Colon (tissue), 2 donors: ENCODE data around the gene AOPEP.

Experiments used
- FAIRE-seq: peaks from 2 replicates; lab custom pipeline; 2012; peaks lifted over from hg19 to GRCh38; lab: Jason Lieb, UNC
- donor health status: control.
- donor health status: control.

The AOPEP gene

DNA sequence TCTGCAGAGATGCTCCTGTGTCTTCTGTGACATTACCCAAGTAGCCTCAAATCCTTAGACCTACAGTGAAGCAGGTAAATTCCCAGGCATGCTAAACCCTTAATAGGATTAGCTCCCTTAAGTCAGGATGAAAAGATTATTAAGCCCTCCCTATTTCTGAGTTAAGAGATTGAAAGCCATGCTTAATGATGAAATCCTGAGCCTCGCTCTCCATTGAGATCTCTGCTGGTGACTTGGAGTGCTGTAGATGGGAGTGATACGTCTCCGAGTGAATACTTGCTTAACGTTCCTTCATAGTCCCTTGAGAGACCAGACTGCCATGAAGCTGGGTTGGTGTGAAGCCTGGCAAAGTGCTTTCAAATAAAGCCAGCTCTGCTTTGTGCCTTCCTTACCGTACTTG lies 34.2 kb downstream of the AOPEP start:
- no peak for FAIRE-seq

DNA sequence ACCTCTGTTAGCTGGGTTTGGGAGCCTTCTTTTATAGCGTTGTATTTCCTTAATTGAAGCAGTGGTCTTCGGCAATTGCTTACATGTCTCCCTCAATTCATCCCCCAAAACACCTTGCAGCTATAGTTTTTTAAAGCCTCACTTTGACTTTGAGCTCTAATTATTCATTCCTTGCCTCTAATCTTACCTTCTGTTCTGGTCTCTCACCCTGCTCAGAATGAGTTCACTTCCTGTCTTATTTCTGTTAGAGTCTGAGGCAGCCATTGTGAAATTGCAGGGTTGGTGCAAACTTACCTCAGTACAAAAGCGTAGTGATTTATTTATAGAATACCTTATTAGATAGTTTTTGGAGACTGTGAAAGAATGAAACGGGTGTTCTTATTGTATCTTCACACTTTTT lies 35.0 kb downstream of the AOPEP start:
- FAIRE-seq: no peak

DNA sequence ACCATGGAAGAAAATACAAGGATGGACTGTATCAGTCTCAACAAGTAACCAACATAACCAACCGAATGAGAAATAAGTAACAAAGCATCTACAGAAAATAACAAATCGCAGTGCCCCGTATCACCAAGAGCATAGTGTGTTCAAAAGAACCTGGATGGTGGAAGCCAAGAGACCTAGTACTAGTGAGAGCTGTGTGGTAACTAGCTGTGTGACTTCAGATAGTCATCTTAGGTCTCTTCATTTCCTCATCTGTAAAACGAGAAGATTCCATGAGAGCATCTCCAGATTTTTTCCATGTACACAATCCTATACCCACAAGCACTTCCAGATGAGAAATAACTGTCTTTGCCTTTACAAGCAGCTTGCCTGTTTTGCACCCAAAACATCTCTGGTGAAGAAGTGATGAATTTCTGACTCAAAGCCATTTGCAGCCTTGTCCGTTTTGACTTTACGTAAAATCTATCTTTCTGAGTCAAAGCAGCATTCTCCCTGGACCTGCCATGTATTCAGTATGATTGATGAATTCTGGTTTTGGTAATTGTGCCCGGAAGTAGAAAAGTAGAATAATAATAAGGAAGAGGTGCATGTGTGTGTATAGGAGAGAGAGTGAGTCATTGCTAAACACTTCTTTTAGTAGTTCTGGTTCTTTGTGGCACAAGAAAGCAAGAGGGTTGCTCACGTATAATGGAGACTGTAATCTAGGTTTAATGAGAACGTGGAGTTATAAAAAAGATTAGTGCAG lies 41.0 kb downstream of the AOPEP start:
- FAIRE-seq: no peak

DNA sequence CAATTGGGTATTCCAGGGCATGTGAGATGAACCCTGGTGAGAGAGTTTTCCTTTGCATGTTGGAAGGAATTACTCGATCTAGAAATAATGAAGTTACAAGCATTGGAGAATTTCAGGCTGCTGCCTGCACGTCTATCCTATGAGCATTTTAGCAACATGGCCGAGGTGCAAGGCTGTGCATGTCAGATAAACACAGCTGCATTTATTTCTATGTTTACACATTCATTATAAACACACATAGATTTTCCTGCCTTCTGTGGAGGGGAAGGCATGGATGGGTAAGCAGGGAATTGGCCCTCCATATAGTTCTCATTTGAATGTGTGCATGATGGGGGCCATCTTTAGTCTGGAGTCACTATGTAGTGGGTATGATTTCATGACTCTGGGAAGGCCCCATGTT lies 42.3 kb downstream of the AOPEP start:
- no peak for FAIRE-seq

DNA sequence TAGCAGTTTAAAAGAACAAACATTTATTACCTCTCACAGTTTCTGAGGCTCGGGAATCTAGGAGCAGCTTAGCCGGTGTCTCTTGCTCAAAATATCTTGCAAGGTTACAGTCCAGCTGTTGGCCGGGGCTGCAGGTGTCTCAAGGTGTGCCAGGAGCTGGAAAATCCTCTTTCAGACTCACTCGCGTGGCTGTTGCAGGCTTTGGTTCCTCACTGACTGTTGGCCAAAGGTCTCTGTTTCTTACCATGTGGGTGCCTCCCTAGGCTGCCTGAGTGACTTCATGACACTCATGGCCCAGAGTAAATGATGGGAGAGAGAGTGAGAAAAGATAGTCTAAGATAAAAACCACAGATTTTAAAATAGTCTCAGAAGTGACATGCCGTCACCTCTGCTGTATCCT lies 43.8 kb downstream of the AOPEP start:
- no peak for FAIRE-seq

DNA sequence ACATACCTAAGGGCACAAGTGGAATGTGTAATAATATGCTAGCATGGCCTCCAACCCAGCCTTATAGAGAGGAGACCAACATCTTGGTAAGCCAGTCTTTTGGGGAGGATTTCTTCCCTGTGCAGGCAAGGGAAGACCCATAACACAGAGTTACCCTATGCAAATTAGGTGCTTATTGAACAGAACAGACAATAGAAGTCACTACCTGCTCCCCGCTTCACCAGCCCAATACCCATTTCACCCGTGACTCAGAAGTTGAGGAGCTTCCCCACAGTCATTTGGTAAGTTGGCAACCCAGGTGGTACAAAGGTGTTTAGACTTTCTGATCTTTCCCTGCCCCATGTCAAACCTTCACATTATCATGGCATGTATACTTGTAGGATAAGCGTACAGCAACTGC lies 44.6 kb downstream of the AOPEP start:
- no peak for FAIRE-seq

DNA sequence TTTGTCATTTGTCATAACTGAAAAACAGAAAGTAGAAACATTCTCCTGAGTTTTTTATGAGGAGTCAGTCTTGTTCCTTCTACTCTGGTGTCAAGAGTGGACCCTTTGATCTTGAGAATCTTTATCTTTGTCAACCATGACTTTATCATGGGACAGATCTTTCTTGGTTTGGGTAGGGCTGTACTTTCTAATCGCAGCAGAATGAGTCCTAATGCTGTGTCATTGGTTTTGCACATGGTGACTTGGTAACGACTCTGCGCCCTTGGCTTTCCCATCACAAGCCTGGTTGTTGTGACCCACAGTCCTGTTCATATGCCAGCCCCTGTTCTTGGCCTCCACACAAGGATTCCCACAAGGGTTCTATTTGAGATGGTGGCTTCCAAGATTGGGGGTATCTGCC lies 45.6 kb downstream of the AOPEP start:
- FAIRE-seq: no peak

DNA sequence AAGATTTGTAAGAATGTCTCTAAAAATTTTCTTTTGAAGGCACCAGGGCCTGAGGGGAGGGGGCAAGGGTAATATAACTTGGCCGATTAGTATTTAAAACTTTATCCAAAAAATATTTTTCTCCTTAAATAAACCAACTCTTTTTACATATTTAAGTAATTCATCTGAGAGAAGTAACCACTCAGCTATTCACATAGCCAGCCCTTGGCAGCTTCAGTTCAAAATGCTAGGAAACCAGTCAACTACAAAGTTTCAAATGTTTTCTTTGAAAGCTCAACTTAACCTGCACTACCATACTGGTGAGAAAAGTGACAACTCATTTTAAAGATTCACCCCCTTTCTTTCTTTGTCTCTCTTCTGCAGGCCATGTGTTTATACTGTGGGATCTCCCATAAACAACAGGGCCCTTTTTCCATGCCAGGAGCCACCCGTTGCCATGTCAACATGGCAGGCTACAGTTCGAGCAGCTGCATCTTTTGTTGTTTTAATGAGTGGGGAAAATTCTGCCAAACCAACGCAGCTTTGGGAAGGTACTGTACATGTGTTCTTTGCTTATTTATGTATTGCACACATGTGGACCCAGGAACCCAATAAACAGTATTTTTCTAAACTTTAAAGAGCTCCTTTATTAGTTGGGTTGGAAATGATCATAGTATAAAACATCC lies 46.3 kb downstream of the AOPEP start:
- no peak for FAIRE-seq

DNA sequence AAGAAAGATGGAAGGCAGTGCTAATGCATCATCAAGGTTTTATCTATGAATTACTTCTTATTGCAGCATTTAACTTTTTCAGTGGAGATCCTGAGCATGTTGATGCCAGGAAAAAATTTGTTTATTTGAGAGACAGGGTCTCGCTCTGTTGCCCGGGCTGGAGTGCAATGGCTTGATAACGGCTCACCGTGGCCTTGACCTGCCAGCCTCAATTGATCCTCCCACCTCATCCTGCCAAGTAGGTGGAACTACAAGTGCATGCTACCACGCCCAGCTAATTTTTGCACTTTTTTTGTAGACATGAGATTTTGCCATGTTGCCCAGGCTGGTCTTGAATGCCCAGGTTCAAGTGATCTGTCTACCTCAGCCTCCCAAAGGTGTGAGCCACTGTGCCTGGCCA lies 47.2 kb downstream of the AOPEP start:
- no peak for FAIRE-seq

DNA sequence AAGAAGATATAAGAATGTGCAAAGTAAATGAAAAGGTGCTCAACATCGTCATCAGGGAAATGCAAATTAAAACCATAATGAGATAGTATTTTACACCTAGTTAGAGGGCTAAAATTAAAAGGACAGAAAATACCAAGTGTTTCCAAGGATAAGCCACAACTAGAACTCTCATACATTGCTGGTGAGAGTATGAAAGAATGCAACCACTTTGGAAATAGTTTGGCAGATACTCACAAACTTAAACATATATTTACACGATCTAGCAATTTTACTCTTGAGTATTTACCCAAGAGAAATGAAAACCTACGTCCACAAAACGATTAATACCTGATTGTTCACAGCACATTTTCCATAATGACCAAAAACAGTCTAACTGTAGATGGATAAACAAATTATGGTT lies 51.5 kb downstream of the AOPEP start:
- FAIRE-seq: no peak

DNA sequence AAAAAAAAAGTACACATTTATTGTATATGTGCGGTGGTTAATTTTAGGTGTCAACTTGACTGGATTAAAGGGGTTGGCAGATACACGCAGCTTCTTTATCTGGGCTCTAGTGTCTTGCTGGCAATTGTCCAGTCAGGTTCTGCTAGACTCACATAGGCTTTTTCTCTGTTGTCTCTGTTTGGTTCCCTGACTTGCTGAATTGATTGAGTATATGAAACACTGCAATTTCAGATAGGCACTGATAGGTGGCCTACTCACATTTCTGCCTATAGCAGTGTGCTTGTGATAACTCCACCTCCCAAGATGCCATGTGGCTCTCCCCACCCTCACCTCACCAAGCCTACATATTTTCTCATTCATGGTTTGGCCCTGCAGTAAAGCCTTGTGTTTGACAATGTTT lies 52.5 kb downstream of the AOPEP start:
- FAIRE-seq: no peak

DNA sequence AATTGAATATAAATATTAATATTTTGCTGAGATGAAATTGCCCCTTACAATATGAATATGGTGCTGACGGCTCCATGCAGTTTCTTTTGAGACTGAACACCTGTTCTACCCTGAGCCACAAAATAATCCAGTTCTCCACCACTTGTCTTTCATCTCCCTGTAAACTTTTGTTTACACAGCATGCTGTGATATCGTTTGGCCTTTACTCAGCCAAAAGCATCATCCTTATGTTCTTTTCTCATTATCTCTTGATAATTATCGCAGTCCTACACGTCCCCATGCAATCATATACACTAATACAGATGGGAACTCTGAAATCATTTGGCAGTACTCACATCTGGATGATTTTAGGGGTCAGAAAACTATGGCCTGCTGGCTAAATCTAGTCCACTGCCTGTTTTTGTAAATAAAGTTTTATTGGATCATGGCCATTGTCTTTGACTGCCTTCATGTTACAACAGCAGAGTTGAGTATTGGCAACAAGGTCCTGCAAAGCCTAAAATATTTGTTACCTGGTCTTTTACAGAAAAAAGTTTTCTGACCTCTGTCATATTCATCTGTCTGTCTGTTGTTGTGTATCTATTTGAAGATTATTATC lies 53.3 kb downstream of the AOPEP start:
- no peak for FAIRE-seq

DNA sequence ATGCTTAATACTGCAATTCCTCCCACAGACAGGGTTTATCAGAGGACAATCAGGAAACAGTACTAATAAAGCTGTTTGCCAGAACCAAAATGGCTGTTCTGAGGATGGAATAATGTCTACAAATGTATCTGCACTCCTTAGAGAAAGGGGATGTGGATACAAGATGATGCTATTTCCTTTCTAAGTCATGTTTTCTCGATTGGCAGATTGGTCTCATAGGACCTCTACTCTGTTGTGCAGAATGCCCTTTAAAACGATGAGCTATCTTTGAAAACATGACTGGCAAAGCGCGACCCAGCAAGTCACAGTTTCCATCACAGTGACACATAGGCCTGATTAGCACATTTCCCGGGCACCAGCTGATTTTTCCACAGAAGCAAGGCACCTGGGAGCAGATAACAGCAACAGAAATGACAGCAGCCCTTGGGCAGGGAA lies 54.0 kb downstream of the AOPEP start:
- FAIRE-seq: no peak

DNA sequence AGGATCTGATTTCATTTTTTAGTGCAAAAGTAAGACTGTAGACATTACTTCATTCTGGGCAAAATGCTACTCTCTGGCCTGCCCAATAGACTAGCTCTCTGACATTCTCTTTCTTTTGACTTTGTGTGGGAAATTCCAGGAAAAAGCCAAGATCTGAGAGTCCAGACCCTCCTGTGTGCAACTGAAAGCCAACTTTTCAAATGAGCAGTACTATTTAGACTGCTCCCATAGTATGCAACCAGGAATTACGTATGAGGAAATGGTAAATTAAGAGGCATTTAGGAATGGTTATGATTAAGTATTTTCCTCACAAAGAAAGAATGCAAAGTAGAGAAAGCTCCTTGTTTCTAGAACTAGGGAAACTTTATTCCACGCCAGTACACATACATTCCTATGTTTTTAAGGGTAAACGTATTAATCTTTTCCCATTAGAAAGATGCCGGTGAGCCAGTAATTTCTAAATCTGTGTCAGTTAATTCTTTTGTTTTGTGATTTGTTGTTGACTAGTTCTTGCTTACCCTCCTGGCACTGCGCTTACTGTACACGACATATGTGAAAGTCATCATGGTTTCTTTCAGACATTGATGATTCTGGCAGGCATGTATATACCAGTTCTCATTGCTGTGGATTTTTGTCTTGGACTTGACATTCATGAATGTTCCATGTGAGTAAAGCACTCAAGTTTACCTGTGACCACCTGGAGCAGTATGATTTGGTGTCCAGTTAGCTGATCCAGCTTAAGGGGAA lies 56.0 kb downstream of the AOPEP start:
- FAIRE-seq: no peak

DNA sequence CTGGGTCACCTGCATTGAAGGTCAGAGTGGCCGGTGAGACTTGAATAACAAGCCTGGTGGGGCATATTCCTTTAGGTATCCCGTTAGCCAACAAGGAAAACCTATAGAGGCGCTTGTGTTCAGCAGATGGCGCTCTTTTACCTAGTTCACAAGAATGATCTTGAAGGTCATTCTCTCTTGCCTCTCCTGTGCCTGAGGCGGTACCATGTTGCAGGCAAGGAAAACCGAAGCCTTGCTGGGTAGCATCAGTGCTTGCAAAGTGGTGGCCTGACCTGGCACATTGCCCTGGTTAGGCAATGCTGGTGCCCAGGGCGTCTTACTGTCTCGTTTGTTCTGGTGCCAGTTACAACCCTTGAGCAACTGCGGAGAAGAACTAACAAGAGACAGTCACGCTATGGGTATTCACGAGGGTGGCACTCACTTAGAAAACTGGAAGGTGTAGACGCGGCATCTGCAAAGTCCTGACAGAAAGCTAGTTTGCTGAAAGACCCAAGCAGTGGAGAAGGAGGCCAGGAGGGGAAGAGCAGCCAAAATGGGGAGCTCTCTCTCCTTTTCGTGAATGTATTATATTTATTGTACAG lies 56.7 kb downstream of the AOPEP start:
- no peak for FAIRE-seq

DNA sequence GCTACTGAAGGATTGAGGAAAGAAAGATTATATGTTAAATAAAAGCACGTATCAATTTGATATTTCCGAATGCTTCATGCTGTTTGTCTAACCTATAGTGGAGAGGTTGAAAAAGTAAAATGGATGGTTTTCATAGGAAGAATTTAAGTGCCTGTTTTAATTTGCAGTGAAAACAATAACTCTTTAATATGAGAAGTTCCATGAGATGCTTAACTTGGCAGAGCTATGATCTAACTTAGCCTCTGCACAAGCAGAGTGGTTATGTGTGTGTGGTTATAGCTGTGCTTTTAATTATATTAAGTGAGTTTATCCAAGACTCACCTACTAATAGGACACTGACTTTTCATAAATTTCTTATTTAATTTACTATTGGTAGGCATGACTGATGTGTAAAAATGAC lies 57.4 kb downstream of the AOPEP start:
- FAIRE-seq: no peak

DNA sequence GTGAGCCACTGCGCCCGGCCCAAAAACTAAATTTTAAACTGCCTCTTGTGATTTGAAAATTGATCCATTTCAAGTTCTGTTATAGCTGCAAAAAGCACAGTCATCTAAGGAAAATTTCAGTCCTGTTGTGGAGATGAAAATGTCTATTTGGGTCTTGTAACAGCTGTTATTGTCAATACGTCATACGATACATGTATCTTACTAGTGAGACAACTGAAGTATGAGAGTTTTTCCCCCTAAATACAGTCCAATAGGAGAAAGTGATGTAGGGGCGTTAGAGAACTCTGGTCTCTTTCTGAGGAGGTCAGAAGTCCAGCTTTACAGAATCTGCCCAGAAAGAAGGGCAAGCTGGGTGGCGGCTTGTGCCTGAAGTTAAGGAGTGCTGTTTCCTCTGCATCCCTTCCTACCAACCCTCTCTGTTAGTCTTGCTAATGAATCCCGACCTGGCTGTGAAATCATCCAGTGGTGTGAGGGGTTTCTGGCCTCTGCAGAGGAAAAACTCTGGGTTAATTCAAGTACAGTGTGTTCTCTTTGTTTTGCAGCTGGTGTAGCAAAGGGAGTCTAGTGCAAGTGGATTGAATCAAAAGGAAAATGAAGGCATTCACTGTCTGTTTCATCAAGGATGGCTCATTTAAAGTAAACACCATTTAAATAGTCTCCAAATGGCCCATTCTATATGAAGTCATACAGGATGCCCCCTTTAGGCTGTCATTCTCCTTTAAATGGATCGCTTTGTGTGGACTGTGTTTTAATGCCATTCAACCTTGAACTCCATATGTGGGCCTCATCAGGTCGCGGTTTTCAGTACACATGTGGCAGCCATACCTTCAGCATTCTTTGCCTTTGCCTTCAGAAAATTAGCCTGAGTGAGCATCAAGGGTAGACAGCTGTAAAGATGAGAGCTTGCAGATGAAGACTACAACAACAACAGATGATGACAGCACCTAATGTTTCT lies 59.0 kb downstream of the AOPEP start:
- no peak for FAIRE-seq

DNA sequence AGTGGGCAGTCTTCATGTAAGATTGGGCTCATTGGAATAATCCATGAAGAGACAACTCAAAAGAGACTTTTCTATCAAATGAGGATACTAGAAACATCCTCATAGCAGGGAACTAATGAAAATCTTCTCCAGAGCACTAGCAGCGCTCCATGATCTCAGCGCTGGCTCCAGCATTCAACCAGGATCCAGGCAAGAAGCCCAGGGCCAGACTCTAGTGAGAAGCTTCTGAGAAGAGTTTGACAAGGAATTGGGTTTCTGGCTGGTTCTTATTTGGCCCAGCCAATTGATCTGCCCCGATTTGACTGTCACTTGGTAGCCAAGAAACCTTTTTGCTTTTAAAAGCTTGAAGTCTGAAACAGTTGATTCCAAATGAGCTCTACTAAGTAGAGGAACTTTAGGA lies 60.1 kb downstream of the AOPEP start:
- FAIRE-seq: no peak

DNA sequence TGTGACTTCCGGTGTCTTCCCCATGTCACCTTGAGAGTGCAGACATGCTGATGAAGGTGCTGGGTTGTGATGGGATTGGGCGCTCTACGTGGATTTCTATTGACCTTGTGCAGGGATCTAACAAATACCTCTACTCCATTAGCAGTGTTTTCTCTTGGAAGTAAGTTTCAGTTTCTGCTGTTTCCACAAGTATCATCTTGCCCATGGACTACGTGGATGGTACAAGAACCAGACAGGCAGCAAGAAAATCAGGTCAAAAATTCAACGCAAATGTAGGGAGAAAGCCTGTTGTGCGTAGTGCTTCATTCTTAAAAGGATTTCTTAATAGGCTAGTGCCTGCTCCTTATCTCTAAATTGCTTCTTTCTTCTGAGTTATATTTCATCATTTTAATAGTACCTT lies 60.8 kb downstream of the AOPEP start:
- FAIRE-seq: no peak

DNA sequence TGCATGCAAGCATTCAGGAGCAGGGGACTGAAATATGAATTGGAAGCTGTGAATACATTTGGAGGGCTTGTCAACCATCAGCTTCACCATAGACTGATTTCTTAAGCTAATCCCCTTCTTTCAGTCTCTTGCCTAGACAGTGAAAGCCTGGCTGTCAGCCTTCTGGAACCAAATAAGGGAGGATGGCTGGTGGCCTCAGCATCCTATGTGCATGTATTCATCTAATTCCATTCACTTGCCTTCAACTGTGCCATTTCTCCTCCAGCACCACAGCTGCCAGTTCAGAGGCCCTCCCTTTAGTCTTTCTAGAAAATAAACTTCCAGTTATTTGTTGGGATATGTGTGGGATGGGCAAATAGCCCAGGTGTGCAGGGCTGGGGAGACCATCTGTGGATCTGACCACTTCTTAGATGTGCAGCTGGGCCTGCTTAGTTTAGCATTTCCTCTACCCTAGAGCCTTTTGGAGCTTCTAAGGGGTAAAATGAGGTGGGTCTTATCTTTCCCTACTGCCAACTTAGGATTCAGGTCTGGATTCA lies 62.1 kb downstream of the AOPEP start:
- no peak for FAIRE-seq

DNA sequence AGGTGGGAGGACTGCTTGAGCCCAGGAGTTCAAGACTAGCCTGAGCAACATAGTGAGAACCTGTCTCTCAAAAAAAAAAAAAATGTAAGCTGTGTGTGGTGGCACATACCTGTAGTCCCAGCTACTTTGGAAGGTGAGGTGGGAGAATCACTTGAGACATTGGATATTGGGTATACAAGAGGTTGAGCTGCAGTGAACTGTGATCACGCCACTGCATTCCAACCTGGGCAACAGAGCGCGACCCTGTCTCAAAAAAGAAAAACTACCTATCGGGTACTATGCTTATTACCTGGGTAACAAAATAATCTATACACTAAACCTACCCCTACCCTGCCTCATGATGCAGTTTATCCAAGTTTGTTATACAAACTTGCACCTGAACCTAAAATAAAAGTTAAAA lies 64.9 kb downstream of the AOPEP start:
- FAIRE-seq: no peak
